ENCODE measurements around the gene DCUN1D1.

GRCh38 chr3:182965861-182966366 lies 14.4 kb downstream of the DCUN1D1 start:
- TF ChIP-seq CTCF (IDR thresholded peaks at IDR 0.05) (no peak), POLR2A (IDR thresholded peaks at IDR 0.05) (no peak), POLR2AphosphoS5 (IDR thresholded peaks at IDR 0.05) (no peak)
